BLaER1 treated with 17β-estradiol and CSF1 and Interleukin-3, amounts not matched to agents 10 nM and 100 nM (cell line): ENCODE data around the gene TMTC2.

Experiments used
- H3K27ac ChIP-seq, 11 experiments: shearing (Covaris generic); formaldehyde crosslinking; 2 replicates each; pipeline ENCODE4 v1.8.1; 2022
- H3K27me3 ChIP-seq, 11 experiments: shearing (Covaris generic); formaldehyde crosslinking; 2 replicates each; pipeline ENCODE4 v1.8.1; 2022
- H3K36me3 ChIP-seq, 11 experiments: shearing (Covaris generic); formaldehyde crosslinking; 2 replicates each; pipeline ENCODE4 v1.8.1; 2022
- H3K4me1 ChIP-seq, 10 experiments: shearing (Covaris generic); formaldehyde crosslinking; 2 replicates each; pipeline ENCODE4 v1.8.1; 2022
- H3K4me2 ChIP-seq, 11 experiments: shearing (Covaris generic); formaldehyde crosslinking; 2 replicates each; pipeline ENCODE4 v1.8.1; 2022
- H3K4me3 ChIP-seq, 10 experiments: shearing (Covaris generic); formaldehyde crosslinking; 2 replicates each; pipeline ENCODE4 v1.8.1; 2022
- H3K9ac ChIP-seq, 11 experiments: shearing (Covaris generic); formaldehyde crosslinking; 2 replicates each; pipeline ENCODE4 v1.8.1; 2022
- H3K9me3 ChIP-seq, 11 experiments: shearing (Covaris generic); formaldehyde crosslinking; replicated peaks in 1 of 11; 2 replicates each; pipeline ENCODE4 v1.8.1; 2022
- H4K20me1 ChIP-seq, 11 experiments: shearing (Covaris generic); formaldehyde crosslinking; 2 replicates each; pipeline ENCODE4 v1.8.1; 2022
- Cebpa-rat ChIP-seq, 11 experiments: shearing (Covaris generic); IDR thresholded peaks; 2 replicates each; pipeline ENCODE4 v1.8.1; 2022

Gene TMTC2

GRCh38 chr12:83039413-83039812, 352.7 kb downstream of the TMTC2 start:
- H3K4me2 ChIP-seq, result no peak overlapping the region
- no peak overlapping the region for H3K9ac ChIP-seq
- H3K9me3 ChIP-seq, result no peaks in the 10 kb centered on the region
- H3K27me3 ChIP-seq, result no peaks in the 10 kb centered on the region
- H4K20me1 ChIP-seq, result no peaks in the 10 kb centered on the region
- TF ChIP-seq Cebpa-rat (IDR thresholded peaks at IDR 0.05), result no peak
- H3K4me3 ChIP-seq, result no peak overlapping the region
- no peak overlapping the region for H3K27ac ChIP-seq
- H3K4me1 ChIP-seq, result peaks cover 0 to 6% (median 2%) of the 10 kb centered on the region in 10 experiments; a peak in 5 of 20 replicates
- H3K36me3 ChIP-seq, result no peaks in the 10 kb centered on the region

- Histone ChIP-seq H3K9me3 (no peaks in the 10 kb centered on the region), H4K20me1 (no peaks in the 10 kb centered on the region), H3K4me2 (peak overlapping the region in 3 of 11 experiments; percentile 3 to 26 (median 25); a peak in 1 of 22 replicates), H3K4me3 (no peak overlapping the region), H3K27me3 (no peaks in the 10 kb centered on the region), H3K9ac (no peak overlapping the region), H3K4me1 (peaks cover 0 to 6% (median 2%) of the 10 kb centered on the region in 10 experiments; a peak in 5 of 20 replicates), H3K27ac (no peak overlapping the region), H3K36me3 (no peaks in the 10 kb centered on the region)
- no peak for TF ChIP-seq Cebpa-rat (IDR thresholded peaks at IDR 0.05)
Measured at GRCh38 chr12:83040339-83040738, 353.6 kb downstream of the TMTC2 start.

GRCh38 chr12:83040991-83041390, 354.3 kb downstream of the TMTC2 start:
- H3K9ac ChIP-seq, result no peak overlapping the region
- peaks cover 0 to 6% (median 2%) of the 10 kb centered on the region in 10 experiments; a peak in 5 of 20 replicates for H3K4me1 ChIP-seq
- H4K20me1 ChIP-seq, result no peaks in the 10 kb centered on the region
- no peaks in the 10 kb centered on the region for H3K36me3 ChIP-seq
- H3K27me3 ChIP-seq, result no peaks in the 10 kb centered on the region
- H3K4me2 ChIP-seq, result no peak overlapping the region
- no peak overlapping the region for H3K4me3 ChIP-seq
- no peak for TF ChIP-seq Cebpa-rat (IDR thresholded peaks at IDR 0.05)
- no peak overlapping the region for H3K27ac ChIP-seq
- H3K9me3 ChIP-seq, result no peaks in the 10 kb centered on the region

- H3K4me3 ChIP-seq, result no peak overlapping the region
- no peak overlapping the region for H3K9ac ChIP-seq
- no peak overlapping the region for H3K27ac ChIP-seq
- no peaks in the 10 kb centered on the region for H3K36me3 ChIP-seq
- H4K20me1 ChIP-seq, result no peaks in the 10 kb centered on the region
- H3K4me2 ChIP-seq, result no peak overlapping the region
- H3K9me3 ChIP-seq, result no peaks in the 10 kb centered on the region
- H3K27me3 ChIP-seq, result no peaks in the 10 kb centered on the region
- H3K4me1 ChIP-seq, result peaks cover 0 to 6% (median 2%) of the 10 kb centered on the region in 10 experiments; a peak in 5 of 20 replicates
- TF ChIP-seq Cebpa-rat (IDR thresholded peaks at IDR 0.05), result no peak
Measured at GRCh38 chr12:83042441-83043200, 355.9 kb downstream of the TMTC2 start.

- no peak overlapping the region for H3K27ac ChIP-seq
- no peak overlapping the region for H3K9ac ChIP-seq
- H3K9me3 ChIP-seq, result peaks cover 0 to 6% (median 3%) of the 10 kb centered on the region in 11 experiments; a peak in 4 of 22 replicates
- peaks cover 0 to 6% (median 2%) of the 10 kb centered on the region in 10 experiments; a peak in 5 of 20 replicates for H3K4me1 ChIP-seq
- H3K4me2 ChIP-seq, result no peak overlapping the region
- no peaks in the 10 kb centered on the region for H4K20me1 ChIP-seq
- no peak for TF ChIP-seq Cebpa-rat (IDR thresholded peaks at IDR 0.05)
- H3K27me3 ChIP-seq, result no peaks in the 10 kb centered on the region
- no peaks in the 10 kb centered on the region for H3K36me3 ChIP-seq
- no peak overlapping the region for H3K4me3 ChIP-seq
Measured at GRCh38 chr12:83044736-83045135, 358.0 kb downstream of the TMTC2 start.

GRCh38 chr12:83046019-83046418, 359.3 kb downstream of the TMTC2 start:
- no peaks in the 10 kb centered on the region for H4K20me1 ChIP-seq
- no peak overlapping the region for H3K9ac ChIP-seq
- no peaks in the 10 kb centered on the region for H3K4me1 ChIP-seq
- no peak overlapping the region for H3K27ac ChIP-seq
- no peak overlapping the region for H3K4me3 ChIP-seq
- H3K36me3 ChIP-seq, result no peaks in the 10 kb centered on the region
- H3K9me3 ChIP-seq, result peaks cover 0 to 6% (median 3%) of the 10 kb centered on the region in 11 experiments; a peak in 4 of 22 replicates
- no peaks in the 10 kb centered on the region for H3K27me3 ChIP-seq
- H3K4me2 ChIP-seq, result no peak overlapping the region
- TF ChIP-seq Cebpa-rat (IDR thresholded peaks at IDR 0.05), result no peak

- TF ChIP-seq Cebpa-rat (IDR thresholded peaks at IDR 0.05), result no peak
- Histone ChIP-seq H3K9ac (no peak overlapping the region), H3K4me3 (no peak overlapping the region)
Measured at GRCh38 chr12:83049306-83049705, 362.6 kb downstream of the TMTC2 start.

GRCh38 chr12:83052890-83053541, 366.3 kb downstream of the TMTC2 start:
- Histone ChIP-seq H3K4me2 (no peak overlapping the region), H3K27me3 (no peaks in the 10 kb centered on the region), H3K4me1 (no peaks in the 10 kb centered on the region), H3K9ac (no peak overlapping the region), H3K27ac (no peak overlapping the region), H3K4me3 (no peak overlapping the region), H4K20me1 (no peaks in the 10 kb centered on the region), H3K9me3 (peaks cover 0 to 6% (median 3%) of the 10 kb centered on the region in 11 experiments; a peak in 4 of 22 replicates), H3K36me3 (no peaks in the 10 kb centered on the region)
- no peak for TF ChIP-seq Cebpa-rat (IDR thresholded peaks at IDR 0.05)

More at GRCh38 chr12:83049306-83049705, 362.6 kb downstream of the TMTC2 start:
- Histone ChIP-seq H3K27ac (no peak overlapping the region), H3K4me2 (no peak overlapping the region), H4K20me1 (no peaks in the 10 kb centered on the region), H3K27me3 (no peaks in the 10 kb centered on the region), H3K36me3 (no peaks in the 10 kb centered on the region), H3K9me3 (peaks cover 0 to 6% (median 3%) of the 10 kb centered on the region in 11 experiments; a peak in 4 of 22 replicates), H3K4me1 (no peaks in the 10 kb centered on the region)

- no peaks in the 10 kb centered on the region for H3K9me3 ChIP-seq
- H3K4me1 ChIP-seq, result peaks cover 0 to 12% (median 0%) of the 10 kb centered on the region in 10 experiments; a peak in 6 of 20 replicates
- no peaks in the 10 kb centered on the region for H3K27me3 ChIP-seq
- H3K36me3 ChIP-seq, result no peaks in the 10 kb centered on the region
- no peak overlapping the region for H3K4me3 ChIP-seq
- H3K4me2 ChIP-seq, result no peak overlapping the region
- H4K20me1 ChIP-seq, result no peaks in the 10 kb centered on the region
- no peak for TF ChIP-seq Cebpa-rat (IDR thresholded peaks at IDR 0.05)
- no peak overlapping the region for H3K27ac ChIP-seq
- H3K9ac ChIP-seq, result no peak overlapping the region
Measured at GRCh38 chr12:83057436-83057835, 370.7 kb downstream of the TMTC2 start.
